ENCODE measurements around the gene MYL4.
"Not testable (repeated sequence)": the region's sequence is repeated elsewhere in the genome, so short reads cannot be mapped to it uniquely, and the experiment has no call there.

Gene MYL4

DNA sequence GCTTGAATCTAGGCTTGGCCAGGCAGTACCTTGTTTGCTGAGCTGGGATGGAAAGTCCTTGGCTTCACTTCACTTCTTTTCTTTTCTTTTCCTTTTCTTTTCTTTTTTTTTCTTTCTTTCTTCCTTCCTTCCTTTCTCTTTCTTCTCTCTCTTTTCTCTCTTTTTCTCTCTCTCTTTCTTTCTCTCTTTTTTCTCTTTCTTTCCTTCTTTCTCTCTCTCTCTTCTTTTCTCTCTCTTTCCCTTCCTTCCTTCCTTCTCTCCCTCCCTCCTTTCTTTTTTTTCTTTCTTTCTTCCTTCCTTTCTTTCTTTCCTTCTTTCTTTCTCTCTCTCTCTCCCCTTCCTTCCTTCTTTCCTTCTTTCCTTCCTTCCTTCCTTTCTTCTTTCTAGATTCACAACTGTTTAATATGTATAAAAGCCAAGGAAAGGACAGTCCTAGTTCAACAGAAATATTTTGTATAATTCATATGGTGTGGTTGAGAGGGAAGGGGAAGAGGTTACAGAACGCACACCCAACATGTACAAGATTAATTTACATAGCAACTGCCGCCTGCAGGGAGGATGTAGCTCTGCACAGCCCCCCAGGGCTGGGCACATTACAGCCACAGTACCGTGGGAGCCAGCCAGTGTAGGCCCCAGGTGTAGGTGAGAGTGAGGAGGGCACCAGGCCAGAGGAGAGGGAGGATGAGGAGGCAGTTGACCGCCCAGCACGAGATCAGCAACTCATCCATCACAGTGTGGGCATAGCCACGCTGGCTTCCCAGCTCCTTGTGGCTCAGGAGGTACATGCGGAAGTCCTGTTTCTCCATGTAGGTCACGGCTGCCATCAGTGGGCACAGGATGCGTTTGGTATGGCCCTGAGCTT, 34.8 kb downstream of the MYL4 start:
- no peak for DNase-seq (ENCODE audit: low read depth in 2 of 2)

DNA sequence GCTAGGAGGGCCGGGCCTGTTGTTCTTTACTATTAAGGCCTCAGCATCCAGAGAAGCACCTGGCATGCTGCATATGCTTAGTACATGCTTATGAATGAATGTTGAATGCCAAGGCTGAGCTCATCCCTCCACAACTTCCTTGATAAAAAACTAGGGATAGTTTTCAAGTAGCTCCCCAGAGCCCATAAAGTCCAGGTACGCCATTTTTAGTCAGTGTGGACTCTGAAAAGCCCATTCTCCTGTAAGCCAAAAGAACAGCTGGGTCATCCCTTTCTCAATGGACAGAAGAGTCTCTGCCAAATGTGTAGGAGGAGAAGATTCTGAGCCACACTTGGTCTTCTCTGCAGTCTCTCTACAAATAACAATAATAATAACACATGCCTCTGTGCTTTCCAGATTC, 35.5 kb downstream of the MYL4 start:
- no peak for DNase-seq (ENCODE audit: low read depth in 2 of 2)

DNA sequence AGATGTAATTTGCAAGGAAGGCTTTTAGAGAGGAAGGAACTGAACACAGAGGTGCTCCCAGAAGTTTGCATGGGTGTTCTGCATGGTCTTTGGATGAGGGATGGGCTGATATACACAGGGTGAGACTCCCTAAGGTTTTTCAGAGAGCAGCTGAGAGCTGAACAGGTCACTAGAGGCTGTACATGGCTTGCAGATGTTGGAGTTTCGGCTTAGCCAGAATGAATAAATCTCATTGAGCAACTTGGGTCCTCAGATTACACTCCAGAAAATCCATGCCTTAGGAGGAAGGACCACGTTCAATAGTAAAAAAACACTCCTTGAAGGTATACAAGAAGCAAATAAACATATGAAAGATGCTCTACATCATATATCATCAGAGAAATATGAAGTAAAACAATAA, 37.0 kb downstream of the MYL4 start:
- DNase-seq (ENCODE audit: low read depth in 2 of 2), result no peak

DNA sequence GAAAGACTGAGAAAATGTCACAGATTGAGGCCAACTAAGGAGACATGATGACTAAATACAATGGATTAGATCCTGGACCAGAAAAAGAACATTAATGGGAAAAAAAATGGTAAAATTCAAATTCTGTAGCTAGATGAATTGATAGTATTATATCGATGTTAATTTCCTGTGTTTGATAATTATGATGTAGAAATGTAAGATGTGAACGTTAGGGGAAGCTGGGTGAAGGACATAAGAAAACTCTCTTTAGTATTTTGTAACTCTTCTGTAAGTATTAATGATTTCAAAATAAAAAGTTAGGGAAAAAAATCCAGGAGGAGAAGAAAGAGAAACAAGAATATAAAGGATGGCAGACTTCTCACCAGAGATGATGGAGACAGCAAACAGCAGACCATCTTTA, 41.7 kb downstream of the MYL4 start:
- no peak for DNase-seq (ENCODE audit: low read depth in 2 of 2)

DNA sequence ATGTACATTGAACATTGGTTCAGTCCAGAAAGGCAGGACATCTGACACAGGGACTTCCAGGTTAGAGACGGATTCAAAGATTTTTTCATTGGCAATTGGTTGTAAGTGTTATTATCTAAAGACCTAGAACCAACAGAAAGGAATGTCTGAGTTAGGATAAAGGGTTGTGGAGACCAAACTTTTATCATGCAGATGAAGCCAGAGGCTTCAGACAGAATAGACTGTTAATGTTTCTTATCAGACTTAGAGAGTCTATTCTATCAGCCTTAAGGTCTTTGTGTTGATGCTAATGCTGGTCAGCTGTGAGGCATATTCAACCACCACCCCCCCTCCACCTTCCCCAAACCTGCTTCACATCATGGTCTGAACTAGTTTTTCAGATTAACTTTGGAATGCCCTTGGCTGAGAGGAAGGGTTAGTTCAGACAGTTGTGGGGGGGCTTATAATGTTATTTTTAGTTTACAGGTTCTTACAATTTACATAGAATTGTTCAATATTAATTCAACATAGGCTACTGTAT, 42.3 kb downstream of the MYL4 start:
- DNase-seq (ENCODE audit: low read depth in 2 of 2), result no peak

DNA sequence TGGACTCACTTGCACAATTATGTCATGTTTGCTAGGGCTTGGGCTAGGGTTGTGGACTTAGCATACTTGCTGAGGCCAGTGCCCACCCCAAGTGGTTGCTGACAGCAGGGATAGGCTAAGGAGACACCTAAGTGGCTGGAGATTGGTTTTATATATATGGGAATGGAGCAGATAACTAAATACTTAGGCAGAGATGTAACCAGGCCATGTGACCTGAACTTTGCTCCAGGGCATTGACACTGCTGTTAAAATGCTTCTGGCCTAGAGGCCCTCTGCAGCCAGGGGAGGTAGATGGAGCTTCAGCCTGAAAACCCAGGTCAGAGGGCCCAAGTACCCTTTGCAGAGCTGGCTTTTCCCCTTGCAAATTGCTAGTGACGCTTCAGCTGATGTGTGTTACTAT, 43.1 kb downstream of the MYL4 start:
- no peak for DNase-seq (ENCODE audit: low read depth in 2 of 2)

DNA sequence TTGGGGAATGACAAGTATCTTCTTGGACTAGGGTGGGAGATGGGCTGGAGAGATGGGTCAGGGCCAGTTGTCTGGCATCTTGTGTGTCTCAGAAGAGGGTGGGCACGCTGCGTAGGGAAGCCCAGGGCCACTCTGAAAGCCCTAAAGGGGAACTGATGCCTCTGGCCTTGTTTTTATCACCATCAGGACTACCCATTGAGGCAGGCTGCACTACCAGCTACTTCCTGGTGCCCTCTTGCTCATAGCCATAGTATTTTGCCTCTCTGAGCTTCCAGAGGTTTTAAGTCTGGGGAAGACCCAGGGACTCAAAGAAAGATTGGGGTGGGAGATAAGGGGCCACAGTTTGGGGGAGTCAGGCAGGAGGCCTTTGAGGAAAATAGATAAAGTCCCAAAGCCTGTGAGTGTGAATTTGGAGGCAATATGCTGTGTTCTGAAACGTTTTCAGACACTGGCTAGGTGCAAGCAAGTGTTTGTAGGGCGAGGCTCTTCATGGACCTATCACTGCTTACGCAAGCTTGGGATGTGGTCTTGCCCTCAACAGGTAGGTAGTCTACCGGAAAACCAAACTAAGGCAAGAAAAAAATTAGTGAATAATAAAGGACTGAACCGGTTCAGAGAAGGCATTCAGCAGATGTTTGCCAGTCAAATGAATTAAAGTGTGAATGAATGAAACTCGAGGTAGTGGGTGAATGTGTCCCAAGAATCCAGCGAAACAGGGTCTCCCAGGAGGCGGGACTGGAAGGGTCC, 43.8 kb downstream of the MYL4 start:
- no peak for DNase-seq (ENCODE audit: low read depth in 2 of 2)

DNA sequence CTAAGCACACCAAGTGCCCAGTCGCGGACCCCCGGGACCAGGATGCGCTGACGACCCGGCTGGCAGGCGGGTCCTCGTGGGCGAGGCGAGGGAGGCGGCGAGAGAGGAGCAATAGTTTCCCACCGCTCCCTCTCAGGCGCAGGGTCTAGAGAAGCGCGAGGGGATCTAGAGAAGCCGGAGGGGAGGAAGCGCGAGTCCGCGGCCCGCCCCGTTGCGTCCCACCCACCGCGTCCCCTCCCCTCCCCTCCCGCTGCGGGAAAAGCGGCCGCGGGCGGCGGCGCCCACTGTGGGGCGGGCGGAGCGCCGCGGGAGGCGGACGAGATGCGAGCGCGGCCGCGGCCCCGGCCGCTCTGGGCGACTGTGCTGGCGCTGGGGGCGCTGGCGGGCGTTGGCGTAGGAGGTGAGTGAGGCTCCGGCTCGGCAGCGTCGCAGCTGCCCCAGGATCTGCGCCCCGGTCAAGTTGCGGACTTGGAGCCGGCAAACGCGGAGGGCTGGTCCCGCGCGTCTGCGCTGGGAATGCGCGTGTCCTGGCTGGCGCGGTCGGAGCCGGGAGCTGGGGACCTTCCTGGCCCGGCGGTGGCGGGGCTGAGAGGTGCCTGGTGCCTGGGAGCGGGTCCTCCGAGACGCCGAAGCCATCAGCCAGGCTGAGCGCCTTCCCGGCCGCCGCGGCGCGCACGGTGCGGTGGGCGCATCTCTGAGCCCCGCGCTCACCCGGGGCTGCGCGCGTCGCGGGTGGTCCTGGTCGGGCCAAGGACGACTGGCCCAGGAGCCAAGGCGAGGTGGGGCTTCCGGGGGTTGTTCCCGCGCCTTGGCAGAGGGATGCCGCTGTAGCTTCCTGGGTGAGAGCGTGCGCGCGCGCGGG, 44.6 kb downstream of the MYL4 start, which contains the start of gene ITGB3:
ITGB3 (plus strand) TSS at position 287 of the 862 bp plus-strand sequence; CDS start at position 322, 35 bp downstream.
- peak in 1 of 2 donors; percentile 60 for DNase-seq (ENCODE audit: low read depth in 2 of 2)

DNA sequence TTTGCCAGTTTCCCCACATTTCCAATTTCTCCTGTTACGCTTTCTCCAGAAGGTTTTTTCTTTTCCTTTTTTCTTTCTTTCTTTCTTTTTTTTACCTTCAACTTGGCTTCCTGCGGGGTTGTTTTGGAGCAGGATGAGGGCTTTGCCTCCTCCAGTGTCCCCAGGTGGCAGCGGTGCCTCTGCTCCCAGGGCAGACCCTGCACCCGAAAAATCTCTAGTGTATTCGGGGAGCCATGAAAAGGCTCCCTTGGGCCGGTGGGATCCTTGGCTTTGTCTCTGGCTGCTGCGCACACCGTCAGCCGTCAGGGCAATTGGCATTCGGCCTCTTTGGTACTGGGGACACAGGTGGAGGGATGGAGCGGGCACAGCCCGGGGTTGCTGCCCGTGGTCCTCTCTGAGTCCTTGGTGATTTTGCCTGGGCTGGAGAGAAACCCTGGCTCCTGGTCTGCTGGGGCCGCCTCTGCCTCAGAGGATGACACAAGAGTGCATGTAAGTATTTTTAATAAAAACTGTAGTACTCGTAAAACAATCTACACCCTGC, 45.3 kb downstream of the MYL4 start:
- no peak for DNase-seq (ENCODE audit: low read depth in 2 of 2)

DNA sequence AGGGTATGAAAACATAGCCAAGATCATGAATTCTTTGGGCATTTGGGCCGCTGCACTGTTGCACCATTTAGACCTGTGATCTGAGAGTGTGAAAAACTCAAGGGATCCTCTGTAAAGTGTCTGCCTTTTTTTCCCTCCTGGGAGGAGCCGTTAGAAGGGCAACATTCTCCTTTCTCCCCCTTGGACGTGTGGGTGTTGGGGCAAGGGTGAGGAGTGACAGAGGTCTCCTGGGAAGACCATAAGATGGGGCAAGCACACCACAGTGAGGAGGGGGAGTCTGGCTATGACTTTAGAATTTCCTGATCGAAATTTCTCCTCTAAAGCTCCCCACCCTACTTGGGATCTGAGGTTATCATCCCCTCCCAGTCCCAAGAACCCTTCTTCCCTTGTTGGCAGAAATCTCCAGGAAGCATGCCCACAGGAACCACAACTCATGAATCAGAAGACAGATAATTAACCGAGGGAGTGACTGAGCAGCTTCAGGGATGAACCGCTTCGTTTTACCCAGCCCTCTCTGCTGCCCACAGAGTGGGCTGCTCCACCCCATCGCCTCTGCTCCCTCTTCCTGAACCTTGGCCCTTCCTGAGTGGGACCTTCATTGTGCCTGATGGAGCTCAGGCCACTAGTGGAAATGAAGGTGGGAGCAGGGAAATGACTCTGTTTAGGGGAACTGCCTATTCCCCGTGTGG, 48.6 kb downstream of the MYL4 start:
- DNase-seq (ENCODE audit: low read depth in 2 of 2), result no peak

DNA sequence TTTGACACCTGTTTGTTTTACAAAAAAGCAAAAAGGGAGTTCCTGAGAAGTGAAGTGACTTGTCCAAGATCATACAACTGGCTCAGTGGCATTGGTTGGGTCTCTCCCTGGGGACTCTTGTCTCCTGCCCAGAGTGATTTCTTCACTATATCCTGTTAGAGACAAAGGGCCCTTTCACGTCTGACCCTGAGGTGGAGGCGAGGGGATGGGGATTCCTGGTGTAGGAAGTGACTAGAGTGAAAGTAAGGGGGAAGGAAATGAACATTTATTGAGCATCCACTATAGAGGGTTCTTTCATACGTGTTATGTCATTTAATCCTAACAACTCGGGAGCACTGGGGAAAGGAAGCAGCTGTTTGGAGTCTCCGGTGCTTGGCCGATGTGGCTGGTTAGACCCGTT, 53.4 kb downstream of the MYL4 start:
- no peak for DNase-seq (ENCODE audit: low read depth in 2 of 2)

DNA sequence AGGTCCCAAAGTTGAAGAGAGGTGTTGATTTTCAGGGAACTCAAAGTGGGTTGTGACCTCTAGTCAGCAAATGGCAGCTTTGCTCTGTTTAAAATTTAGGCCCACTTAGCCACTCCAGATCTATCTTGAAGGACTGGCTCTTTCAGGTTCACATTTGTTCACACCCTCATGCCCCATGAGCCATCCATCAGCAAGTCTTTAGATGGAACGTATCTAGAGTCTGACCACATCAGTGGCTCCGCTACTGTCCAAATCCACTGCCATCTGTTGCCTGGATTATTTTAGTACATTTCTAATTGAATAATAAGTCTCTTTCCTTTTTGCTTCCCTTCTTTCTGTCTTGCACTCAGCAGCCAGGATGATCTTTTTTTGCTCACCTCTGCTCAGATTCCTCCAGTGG, 55.0 kb downstream of the MYL4 start:
- no peak for DNase-seq (ENCODE audit: low read depth in 2 of 2)

DNA sequence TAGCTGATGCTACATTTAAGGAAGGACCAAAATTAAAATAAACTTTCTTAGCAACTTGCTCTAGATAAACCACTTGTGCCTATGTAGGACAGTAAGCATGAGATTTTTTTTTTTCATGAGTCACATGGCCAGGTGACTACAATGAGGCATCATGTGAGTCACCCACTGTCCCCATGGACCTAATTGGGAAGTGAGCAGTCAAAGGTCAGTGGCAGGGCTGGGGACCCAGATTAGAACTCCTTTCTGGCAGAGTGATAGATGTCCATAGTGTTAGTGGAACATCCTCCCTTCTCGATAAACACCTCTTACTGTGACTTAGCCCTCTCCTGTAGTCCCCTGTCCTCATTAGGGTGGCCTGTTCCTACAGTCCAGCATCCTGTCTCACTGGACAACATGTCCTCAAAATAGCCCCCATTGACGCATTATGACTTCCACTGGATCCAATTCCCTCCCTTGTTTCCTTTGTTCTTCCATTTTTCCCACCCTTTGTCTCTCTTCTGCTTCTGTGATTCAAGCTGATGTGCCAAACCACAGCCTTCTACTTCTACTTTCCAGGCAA, 56.9 kb downstream of the MYL4 start:
- no peak for DNase-seq (ENCODE audit: low read depth in 2 of 2)

DNA sequence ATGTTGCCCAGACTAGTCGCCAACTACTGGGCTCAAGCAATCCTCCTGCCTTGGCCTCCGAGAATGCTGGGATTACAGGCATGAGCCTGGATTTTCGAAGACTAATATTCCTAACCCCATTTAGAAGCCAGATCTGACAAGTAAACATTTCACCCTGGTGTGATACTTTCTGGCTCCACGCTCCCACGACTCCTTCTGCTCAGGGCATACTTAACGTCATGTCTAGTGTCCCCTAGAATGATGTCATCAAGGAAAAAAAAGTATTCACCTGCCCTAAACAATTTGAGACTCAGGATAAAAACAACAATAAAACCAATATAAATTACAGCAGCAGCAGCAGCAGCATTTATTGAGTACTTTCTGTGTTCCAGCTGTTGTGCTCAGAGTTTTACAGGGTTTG, 57.6 kb downstream of the MYL4 start:
- DNase-seq (ENCODE audit: low read depth in 2 of 2), result no peak

DNA sequence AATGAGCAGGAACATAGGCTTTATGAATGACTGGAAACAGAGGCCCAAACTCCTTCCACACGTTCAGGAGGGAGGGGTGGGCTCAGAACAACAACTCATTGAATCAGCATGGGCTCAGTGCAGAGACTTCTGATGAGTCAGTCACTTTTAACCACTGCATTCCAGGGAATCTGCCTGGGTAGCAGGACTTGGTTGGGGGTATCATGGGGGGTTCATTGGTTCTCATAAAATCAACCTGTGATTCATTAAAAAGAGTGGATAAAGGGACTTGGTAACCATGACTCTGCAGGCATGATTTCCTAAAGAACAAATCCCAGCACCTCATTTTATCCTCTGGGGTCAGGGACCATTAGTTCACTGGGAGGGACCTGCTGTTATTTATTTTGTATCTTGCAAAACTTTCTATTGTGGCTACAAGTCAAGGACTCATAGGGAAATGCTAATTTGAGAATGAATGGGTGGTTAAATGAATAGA, 58.2 kb downstream of the MYL4 start:
- DNase-seq (ENCODE audit: low read depth in 2 of 2), result no peak

DNA sequence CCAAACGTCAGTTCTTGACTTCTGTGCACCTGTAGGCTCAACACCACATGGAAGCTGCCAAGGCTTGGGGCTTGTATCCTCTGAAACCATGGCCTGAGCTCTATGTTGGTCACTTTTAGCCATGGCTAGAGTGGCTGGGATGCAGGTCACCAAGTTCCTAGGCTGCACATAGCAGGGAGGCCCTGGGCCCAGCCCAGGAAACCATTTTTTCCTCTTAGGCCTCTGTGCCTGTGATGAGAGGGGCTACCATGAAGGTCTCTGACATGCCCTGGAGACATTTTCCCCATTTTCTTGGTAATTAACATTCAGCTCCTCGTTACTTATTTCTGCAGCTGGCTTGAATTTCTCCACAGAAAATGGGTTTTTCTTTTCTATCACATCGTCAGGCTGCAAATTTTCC, 59.8 kb downstream of the MYL4 start:
- DNase-seq (ENCODE audit: low read depth in 2 of 2), result not testable (repeated sequence)

DNA sequence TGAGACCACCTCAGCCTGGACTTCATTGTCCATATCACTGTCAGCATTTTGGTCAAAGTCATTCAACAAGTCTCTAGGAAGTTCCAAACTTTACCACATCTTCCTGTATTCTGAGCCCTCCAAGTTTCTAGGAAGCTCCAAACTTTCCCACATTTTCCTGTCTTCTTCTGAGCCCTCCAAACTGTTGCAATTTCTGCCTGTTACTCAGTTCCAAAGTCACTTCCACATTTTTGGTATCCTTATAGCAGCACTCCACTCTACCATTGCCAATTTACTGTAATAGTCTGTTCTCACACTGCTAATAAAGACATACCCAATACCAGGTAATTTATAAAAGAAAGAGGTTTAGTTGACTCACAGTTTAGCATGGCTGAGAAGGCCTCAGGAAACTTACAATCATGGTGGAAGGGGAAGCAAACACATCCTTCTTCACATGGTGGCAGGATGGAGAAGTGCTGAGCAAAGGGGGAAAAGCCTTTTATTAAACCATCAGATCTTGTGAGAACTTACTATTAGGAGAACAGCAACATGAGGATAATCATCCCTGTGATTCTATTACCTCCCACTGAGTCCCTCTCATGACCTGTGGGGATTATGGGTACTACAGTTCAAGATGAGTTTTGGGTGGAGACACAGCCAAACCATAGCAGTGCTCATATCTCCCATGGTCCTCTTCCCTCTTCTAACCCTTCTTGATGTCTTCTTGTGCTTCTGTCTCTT, 60.6 kb downstream of the MYL4 start:
- not testable (repeated sequence) for DNase-seq (ENCODE audit: low read depth in 2 of 2)

DNA sequence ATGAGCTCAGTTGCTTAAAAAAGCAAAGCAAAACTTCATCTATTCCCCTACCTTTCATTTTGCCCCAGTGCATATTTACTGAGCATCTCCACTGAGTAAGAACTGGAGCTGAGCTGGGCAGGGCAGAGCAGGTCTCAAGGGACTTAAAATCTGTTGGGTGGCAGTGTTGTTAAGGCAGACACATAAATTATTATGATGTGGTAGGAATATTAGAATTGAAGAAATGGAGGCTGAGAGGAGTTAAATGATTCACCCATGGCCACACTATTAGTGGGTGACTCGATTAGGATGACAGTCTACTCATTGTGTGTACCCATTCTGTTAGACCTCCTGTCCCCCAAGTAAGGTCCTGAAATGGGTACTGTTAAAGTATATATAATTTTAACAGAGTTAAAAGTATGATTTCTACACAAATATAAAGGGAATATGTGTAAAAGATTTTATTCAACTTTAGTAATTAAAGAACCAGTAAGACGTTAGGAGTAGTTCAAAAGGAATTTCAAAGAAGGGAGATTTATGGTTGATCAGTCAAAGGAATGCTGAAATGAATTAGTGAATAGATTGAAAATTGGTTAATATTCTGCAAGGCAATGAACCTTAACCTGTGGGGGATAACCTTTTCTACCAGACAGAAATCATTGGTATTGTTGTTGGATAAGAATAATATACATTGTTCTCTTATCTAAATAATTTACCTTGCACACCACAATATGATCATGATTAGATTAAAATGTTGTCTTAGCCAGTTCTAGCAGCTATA, 62.0 kb downstream of the MYL4 start:
- no peak for DNase-seq (ENCODE audit: low read depth in 2 of 2)

DNA sequence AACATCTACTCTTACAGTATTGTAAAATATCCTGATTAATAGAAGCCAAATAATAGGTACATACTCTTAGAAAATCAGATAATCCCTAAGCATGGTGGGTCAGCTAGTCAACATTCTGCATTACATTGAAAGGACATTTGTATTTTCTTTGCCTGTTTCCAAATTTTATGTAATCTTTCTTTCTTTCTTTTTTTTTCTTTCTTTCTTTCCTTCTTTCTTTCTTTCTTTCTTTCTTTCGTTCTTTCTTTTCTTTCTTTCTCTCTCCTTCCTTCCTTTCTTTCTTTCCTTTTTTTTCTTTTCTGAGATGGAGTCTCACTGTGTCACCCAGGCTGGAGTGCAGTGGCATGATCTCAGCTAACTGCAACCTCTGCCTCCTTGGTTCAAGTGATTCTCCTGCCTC, 63.3 kb downstream of the MYL4 start:
- DNase-seq (ENCODE audit: low read depth in 2 of 2), result no peak
